Activated T-cell treated with anti-CD3 and anti-CD28 coated beads, Interleukin-2, amount 50 U/mL, for 4 hours (primary cell): ENCODE measurements around the gene ZEB1. TPM values are rescaled to one million over a fixed set of nuclear protein-coding genes. Genes with fewer than 3 reads are reported as not detected.
A peak's percentile ranks its signal among the peaks of the same experiment; 100 is the strongest.
"Not testable (repeated sequence)": the region's sequence is repeated elsewhere in the genome, so short reads cannot be mapped to it uniquely, and the experiment has no call there.

Source experiments
- ATAC-seq, 2 donors: fragments of 200-7000 bp; cut with Tn5 transposase; one replicate each; pipeline ENCODE4 v1.10.0; 2021
- DNase-seq: peaks from one replicate; pipeline ENCODE4 v3.0.0-alpha.2; 2020
- H3K27me3 Mint-ChIP-seq: one replicate; pipeline ENCODE4 v1.8.0; 2021; ENCODE audit warnings: low read depth, mixed read lengths
- H3K36me3 Mint-ChIP-seq: one replicate; pipeline ENCODE4 v1.8.0; 2022; ENCODE audit warnings: mixed read lengths; ENCODE audit not compliant: insufficient read depth
- H3K4me1 Mint-ChIP-seq: one replicate; pipeline ENCODE4 v1.8.0; 2021; ENCODE audit warnings: low read depth, mixed read lengths
- H3K4me3 Mint-ChIP-seq: one replicate; pipeline ENCODE4 v1.8.0; 2021; ENCODE audit warnings: mild to moderate bottlenecking, moderate library complexity, mixed read lengths
- H3K9me3 Mint-ChIP-seq: one replicate; pipeline ENCODE4 v1.8.0; 2021; ENCODE audit warnings: mixed read lengths
- total RNA-seq, 3 donors: library from RNA; stranded (reverse); gene quantifications; one replicate each; pipeline ENCODE4 v1.2.1, GENCODE V29; 2021

Gene ZEB1
- total RNA-seq, 3 donors from 2014 or later = 31.6 to 32.9 (median 32.1) TPM

DNA sequence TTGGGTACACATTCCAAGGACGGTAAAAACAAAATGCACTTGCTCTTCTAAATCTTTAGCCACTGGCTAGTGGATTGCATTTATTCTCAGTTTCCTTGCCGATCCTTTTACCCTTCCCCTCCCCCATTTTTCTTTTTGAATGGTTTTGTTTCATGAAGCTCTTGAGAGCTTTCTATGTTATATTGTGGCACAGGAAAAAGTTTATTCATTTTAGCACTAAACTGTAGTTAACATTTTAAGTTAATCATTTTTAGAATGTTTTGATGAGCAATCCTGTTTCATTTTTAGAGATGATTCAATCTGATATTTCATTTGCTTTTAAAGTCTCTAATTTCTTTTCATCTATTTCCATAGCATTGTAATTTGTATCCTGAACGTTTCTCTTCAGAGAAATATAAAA is 24.0 kb downstream of the ZEB1 start:
- no peak overlapping the region for H3K4me3 Mint-ChIP-seq
- H3K27me3 Mint-ChIP-seq = no peaks in the 10 kb centered on the region
- peaks cover 2% of the 10 kb centered on the region for H3K36me3 Mint-ChIP-seq
- H3K9me3 Mint-ChIP-seq = no peaks in the 10 kb centered on the region
- peaks cover 44% of the 10 kb centered on the region for H3K4me1 Mint-ChIP-seq
- ATAC-seq (peak; percentile 77 to 81), DNase-seq (no peak)

GRCh38 chr10:31343551-31343950 is 24.5 kb downstream of the ZEB1 start:
- ATAC-seq = peak; percentile 30 to 49
- Mint-ChIP-seq H3K36me3 (peaks cover 2% of the 10 kb centered on the region), H3K27me3 (no peaks in the 10 kb centered on the region), H3K4me3 (peak overlapping the region; percentile 46), H3K4me1 (peaks cover 48% of the 10 kb centered on the region), H3K9me3 (no peaks in the 10 kb centered on the region)
- no peak for DNase-seq

DNA sequence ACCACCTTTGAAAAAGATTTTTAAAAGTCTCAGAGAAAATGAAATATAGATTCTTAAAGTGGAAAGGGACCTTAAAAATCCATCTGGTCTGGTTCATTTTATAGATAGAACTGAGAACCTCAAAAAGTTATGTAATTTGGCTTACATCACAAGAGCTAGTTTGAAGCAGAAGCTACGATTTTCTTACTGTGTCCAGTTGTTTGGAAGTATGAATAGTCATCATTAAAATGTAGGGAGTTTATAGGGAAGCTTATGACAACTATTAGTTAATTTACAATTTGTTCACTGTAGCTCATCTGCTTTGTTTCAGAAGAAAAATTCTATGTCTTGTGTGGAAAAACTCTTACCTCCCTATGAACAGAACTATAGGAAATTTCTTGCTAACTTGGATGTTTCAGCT is 26.9 kb downstream of the ZEB1 start:
- DNase-seq (no peak), ATAC-seq (no peak)
- Mint-ChIP-seq H3K36me3 (peaks cover 2% of the 10 kb centered on the region), H3K4me1 (peaks cover 61% of the 10 kb centered on the region), H3K9me3 (no peaks in the 10 kb centered on the region), H3K4me3 (no peak overlapping the region), H3K27me3 (no peaks in the 10 kb centered on the region)

- peaks cover 2% of the 10 kb centered on the region for H3K36me3 Mint-ChIP-seq
- no peak for DNase-seq
- peaks cover 64% of the 10 kb centered on the region for H3K4me1 Mint-ChIP-seq
- H3K4me3 Mint-ChIP-seq = no peak overlapping the region
- no peak for ATAC-seq
- H3K9me3 Mint-ChIP-seq = no peaks in the 10 kb centered on the region
- no peaks in the 10 kb centered on the region for H3K27me3 Mint-ChIP-seq
Measured at GRCh38 chr10:31346953-31347352, 27.9 kb downstream of the ZEB1 start.

DNA sequence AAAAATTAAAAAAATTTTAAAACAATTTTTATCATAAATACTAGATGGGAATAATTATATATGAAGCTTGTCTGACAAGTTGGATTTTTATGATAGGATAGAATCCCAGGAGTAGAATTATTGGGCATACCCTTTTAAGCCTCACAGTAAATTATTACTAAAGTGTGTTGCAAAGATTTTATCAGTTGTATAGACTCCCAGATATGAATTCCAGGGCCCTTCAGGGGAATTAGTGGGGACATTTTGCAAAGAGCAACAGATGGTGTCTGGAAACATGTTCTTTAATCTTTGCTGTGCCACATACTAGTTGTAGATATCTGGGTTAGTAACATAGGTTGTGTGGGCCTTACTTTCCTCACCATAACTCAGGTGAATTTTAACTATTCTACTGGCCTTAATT is 28.7 kb downstream of the ZEB1 start:
- H3K36me3 Mint-ChIP-seq = peaks cover 2% of the 10 kb centered on the region
- H3K9me3 Mint-ChIP-seq = no peaks in the 10 kb centered on the region
- no peaks in the 10 kb centered on the region for H3K27me3 Mint-ChIP-seq
- DNase-seq (no peak), ATAC-seq (no peak)
- peaks cover 72% of the 10 kb centered on the region for H3K4me1 Mint-ChIP-seq
- H3K4me3 Mint-ChIP-seq = peak overlapping the region; percentile 37

GRCh38 chr10:31350891-31351290 is 31.9 kb downstream of the ZEB1 start:
- peaks cover 76% of the 10 kb centered on the region for H3K4me1 Mint-ChIP-seq
- H3K4me3 Mint-ChIP-seq = no peak overlapping the region
- no peak for DNase-seq
- no peak for ATAC-seq
- H3K36me3 Mint-ChIP-seq = no peaks in the 10 kb centered on the region
- no peaks in the 10 kb centered on the region for H3K9me3 Mint-ChIP-seq
- no peaks in the 10 kb centered on the region for H3K27me3 Mint-ChIP-seq

DNA sequence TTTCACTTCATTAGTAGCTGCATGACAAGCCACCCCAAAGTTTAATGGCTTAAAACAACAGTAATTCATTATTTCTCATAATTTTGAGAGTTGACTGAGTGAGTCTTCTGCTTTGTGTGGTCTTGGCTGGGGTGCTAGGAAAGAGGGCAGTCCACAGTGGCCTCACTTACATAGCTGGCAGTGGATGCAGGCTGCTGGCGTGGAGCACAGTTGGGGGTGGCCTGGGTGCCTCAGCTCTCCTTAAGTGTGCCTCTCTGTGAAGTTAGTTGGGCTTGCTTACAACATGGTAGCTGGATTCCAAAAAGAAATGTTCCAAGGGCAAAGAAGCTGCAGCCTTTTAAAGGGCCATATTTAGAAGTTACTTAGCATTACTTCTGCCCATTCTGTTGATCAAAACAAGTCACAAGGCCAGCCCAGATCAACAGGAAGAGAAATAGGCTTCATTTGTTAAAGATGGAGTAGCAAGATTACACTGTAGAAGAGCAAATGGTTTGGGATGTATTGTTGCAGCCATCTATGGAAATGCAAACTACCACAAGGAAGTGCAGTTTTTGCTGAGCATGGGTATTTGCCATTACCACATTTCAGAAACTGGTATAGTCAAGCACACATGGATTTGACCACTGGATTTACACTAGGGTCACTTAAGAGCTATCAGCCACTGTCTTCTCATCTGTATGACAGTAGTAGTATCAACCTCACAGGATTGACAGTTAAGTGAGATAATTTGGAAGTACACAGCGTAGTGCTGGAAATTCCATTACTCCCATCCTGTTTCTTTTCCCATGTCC is 33.6 kb downstream of the ZEB1 start:
- no peak overlapping the region for H3K4me3 Mint-ChIP-seq
- H3K36me3 Mint-ChIP-seq = no peaks in the 10 kb centered on the region
- H3K9me3 Mint-ChIP-seq = no peaks in the 10 kb centered on the region
- no peaks in the 10 kb centered on the region for H3K27me3 Mint-ChIP-seq
- peaks cover 68% of the 10 kb centered on the region for H3K4me1 Mint-ChIP-seq
- no peak for ATAC-seq
- no peak for DNase-seq

DNA sequence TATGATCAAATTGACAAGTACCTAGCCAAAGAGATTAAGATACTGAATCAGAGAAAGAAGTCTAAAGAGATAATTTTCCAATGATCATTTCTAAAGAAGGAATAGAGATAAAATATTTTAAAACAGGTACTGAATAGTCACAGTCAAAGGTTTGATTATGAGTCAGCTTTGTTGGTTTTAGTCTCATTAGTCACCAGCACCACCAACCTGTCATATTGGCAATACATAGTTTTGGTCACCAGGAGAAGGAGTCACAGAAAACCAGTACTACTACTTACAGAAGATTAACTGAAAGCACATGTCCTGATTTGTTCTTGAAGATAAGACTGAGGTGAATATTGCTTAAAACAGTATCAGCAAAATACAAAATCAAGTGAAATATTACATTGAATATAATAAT is 34.6 kb downstream of the ZEB1 start:
- DNase-seq (peak; percentile 14), ATAC-seq (peak; percentile 98 to 99)
- Mint-ChIP-seq H3K4me1 (peaks cover 65% of the 10 kb centered on the region), H3K4me3 (no peak overlapping the region), H3K27me3 (no peaks in the 10 kb centered on the region), H3K9me3 (no peaks in the 10 kb centered on the region), H3K36me3 (no peaks in the 10 kb centered on the region)

DNA sequence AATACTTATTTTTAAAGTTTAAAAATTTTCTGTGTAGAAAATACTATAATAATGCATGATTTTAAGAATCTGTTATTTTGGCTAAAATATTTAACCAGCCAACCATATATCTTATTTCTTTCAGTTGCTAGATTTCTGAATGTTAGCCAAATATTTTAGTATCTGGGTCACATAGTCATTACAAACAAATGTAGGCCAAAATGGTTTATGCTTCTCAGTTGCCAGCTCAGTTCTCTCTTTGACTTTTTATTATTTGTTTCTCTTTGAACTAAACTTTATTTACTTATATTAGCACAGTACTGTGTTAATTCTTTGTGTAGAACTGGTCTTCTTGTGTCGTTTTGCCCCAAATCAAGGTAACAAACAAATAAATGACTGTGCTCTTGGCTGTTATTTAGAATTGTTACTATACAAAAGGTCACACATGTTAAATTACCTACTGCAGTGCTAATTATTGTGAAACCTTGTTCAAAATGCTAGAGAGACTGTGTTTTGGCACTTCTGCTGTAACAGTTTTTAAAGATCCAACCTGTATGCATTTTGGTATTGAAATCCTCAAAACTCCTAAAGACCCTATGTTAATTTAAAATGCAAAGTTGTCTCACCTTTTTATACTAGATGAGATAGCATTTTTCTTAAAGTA is 39.8 kb downstream of the ZEB1 start:
- Mint-ChIP-seq H3K27me3 (no peaks in the 10 kb centered on the region), H3K9me3 (no peaks in the 10 kb centered on the region), H3K36me3 (peaks cover 15% of the 10 kb centered on the region), H3K4me3 (no peak overlapping the region), H3K4me1 (peaks cover 40% of the 10 kb centered on the region)
- no peak for DNase-seq
- ATAC-seq = no peak

GRCh38 chr10:31359979-31360378 is 41.0 kb downstream of the ZEB1 start:
- no peak for ATAC-seq
- no peak for DNase-seq
- no peak overlapping the region for H3K4me3 Mint-ChIP-seq
- H3K36me3 Mint-ChIP-seq = peaks cover 16% of the 10 kb centered on the region
- H3K4me1 Mint-ChIP-seq = peaks cover 32% of the 10 kb centered on the region
- H3K27me3 Mint-ChIP-seq = no peaks in the 10 kb centered on the region
- no peaks in the 10 kb centered on the region for H3K9me3 Mint-ChIP-seq

DNA sequence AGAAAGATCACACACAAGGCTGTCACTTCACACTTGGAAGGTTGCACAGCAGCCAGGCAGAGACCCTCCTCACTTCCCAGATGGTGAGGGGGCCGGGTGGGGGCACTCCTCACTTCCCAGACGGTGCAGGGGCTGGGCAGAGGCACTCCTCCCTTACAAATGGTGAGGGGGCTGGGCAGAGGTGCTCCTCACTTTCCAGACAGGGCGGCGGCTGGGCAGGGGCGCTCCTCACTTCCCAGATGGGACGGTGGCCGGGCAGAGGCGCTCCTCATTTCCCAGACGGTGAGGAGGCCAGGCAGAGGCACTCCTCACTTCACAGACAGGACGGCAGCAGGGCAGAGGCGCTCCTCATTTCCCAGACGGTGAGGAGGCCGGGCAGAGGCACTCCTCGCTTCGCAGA is 42.5 kb downstream of the ZEB1 start:
- not testable (repeated sequence) for H3K9me3 Mint-ChIP-seq, H3K4me3 Mint-ChIP-seq, ATAC-seq, H3K27me3 Mint-ChIP-seq, DNase-seq
- H3K36me3 Mint-ChIP-seq = peaks cover 18% of the 10 kb centered on the region
- peaks cover 24% of the 10 kb centered on the region for H3K4me1 Mint-ChIP-seq

- Mint-ChIP-seq H3K27me3 (no peaks in the 10 kb centered on the region), H3K4me3 (no peak overlapping the region), H3K36me3 (peaks cover 18% of the 10 kb centered on the region), H3K4me1 (peaks cover 24% of the 10 kb centered on the region), H3K9me3 (no peaks in the 10 kb centered on the region)
- DNase-seq = no peak
- ATAC-seq = no peak
Measured at GRCh38 chr10:31362023-31362641, 43.1 kb downstream of the ZEB1 start.

- Mint-ChIP-seq H3K36me3 (peaks cover 18% of the 10 kb centered on the region), H3K4me1 (peaks cover 20% of the 10 kb centered on the region)
- not testable (repeated sequence) for H3K4me3 Mint-ChIP-seq, DNase-seq, H3K9me3 Mint-ChIP-seq, H3K27me3 Mint-ChIP-seq, ATAC-seq
Measured at GRCh38 chr10:31363696-31364095, 44.7 kb downstream of the ZEB1 start.

- Mint-ChIP-seq H3K4me1 (peaks cover 20% of the 10 kb centered on the region), H3K36me3 (peaks cover 18% of the 10 kb centered on the region)
- not testable (repeated sequence) for H3K27me3 Mint-ChIP-seq, H3K4me3 Mint-ChIP-seq, ATAC-seq, DNase-seq, H3K9me3 Mint-ChIP-seq
Measured at GRCh38 chr10:31364238-31364637, 45.2 kb downstream of the ZEB1 start.

GRCh38 chr10:31366703-31367102 is 47.7 kb downstream of the ZEB1 start:
- H3K4me1 Mint-ChIP-seq = peaks cover 41% of the 10 kb centered on the region
- no peak for ATAC-seq

More at GRCh38 chr10:31366703-31367102, 47.7 kb downstream of the ZEB1 start:
- peaks cover 13% of the 10 kb centered on the region for H3K36me3 Mint-ChIP-seq
- no peaks in the 10 kb centered on the region for H3K27me3 Mint-ChIP-seq
- DNase-seq = no peak
- no peak overlapping the region for H3K4me3 Mint-ChIP-seq
- H3K9me3 Mint-ChIP-seq = peaks cover 4% of the 10 kb centered on the region
